VCaP (cell line): Measurements from ENCODE around the gene SQOR.

ENCODE experiments used
- H3K27ac ChIP-seq: fragments of 450-650 bp; 2 replicates; pipeline ENCODE4 v1.5.1; 2017
- CTCF ChIP-seq: fragments of 450-650 bp; conservative IDR thresholded peaks from 2 replicates; pipeline ENCODE4 v1.5.1; 2017; ENCODE audit warnings: mild to moderate bottlenecking, moderate library complexity

Gene SQOR

DNA sequence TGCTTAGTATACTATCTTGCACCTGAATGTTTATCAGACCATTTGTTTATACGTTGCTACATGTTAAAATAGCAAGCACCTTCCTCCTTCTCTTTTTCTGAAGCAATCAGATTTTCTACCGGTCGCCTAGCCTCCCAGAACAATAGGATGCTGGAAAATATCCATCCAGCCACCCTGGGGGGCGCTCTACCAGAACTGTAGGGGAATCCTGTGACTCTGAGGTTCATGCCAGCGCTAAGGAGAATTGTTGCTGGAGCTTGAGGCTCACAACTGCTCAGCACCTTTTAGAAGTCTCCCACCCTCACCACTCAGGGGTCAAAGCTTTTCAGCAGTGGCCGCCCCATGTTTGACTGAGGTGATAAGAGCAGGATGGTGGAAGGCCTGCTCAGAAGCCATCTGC lies 27.5 kb downstream of the SQOR start:
- TF ChIP-seq CTCF, result no peak
- H3K27ac ChIP-seq, result no peak overlapping the region

DNA sequence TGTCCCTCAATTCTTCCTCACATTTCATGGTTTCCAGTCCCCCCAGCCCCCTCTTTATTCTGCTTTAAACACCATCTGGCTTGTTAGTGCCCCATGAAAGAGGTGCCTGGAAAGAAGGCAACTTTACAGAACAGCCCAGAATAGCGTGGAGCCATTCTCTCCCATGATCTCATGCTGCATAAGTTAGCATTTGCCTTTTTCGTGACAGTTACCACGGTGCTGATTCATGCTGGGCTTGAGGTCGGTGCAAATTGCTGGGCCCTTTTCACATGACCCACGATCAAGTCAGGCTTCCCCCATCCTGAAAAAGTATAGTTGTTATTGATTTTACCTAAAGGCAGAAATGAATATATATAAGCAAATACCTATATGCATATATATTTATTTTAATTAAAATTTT lies 29.6 kb downstream of the SQOR start:
- no peak overlapping the region for H3K27ac ChIP-seq
- no peak for TF ChIP-seq CTCF

GRCh38 chr15:45665261-45665660 lies 30.4 kb downstream of the SQOR start:
- TF ChIP-seq CTCF, result no peak
- H3K27ac ChIP-seq, result no peak overlapping the region

GRCh38 chr15:45666119-45666875 lies 31.5 kb downstream of the SQOR start:
- TF ChIP-seq CTCF, result no peak
- no peak overlapping the region for H3K27ac ChIP-seq

DNA sequence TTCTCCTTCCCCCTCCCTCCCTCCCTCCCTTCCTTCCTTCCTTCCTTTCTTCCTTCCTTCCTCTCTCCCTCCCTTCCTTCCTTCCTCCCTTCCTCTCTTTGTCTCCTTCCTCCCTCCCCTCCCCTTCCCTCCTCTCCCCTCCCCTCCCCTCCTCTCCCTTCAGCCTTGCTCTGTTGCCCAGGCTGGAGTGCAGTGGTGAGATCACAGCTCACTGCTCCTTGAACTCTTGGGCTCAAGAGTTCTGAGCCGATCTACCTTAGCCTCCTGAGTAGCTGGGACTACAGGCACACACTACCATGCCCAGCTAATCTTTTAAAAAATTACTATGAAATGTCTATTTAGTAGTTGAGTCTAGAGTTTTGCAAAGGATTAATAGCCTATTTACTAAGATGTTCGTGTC lies 32.2 kb downstream of the SQOR start:
- no peak for TF ChIP-seq CTCF
- H3K27ac ChIP-seq, result no peak overlapping the region

- no peak overlapping the region for H3K27ac ChIP-seq
- no peak for TF ChIP-seq CTCF
These were observed 33.6 kb downstream of the SQOR start for GRCh38 chr15:45668386-45668785.

DNA sequence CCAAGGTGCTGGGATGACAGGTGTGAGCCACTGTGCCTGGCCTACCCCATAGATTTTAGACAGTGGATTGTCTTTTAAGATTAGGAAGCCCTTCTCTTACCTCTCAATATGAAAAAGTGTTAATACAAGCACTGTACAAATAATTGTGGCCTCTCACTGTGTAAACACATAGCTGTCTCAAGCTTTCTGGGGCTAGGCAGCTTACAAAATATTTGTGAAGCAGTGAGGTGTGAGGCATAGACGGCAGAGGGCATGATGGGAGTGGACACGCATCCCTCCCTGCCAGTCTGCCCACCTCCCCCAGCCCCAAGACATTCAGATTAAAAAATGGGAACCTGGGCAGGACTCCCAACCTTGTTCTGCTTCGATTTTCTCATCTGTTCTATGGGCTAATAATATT lies 34.6 kb downstream of the SQOR start:
- H3K27ac ChIP-seq, result no peak overlapping the region
- TF ChIP-seq CTCF, result no peak
